ENCODE data around the gene PCOLCE2. TPM values are rescaled to one million over a fixed set of nuclear protein-coding genes. Genes with fewer than 3 reads are reported as not detected.

PCOLCE2 gene
- 2.6 to 9.3 TPM (median 2.7 TPM) in 3 replicates for total RNA-seq
- long read RNA-seq, transcript PCOLCE2-201 (9 exons, 2,021 nt): major isoform, 6 of 6 reads
- long read RNA-seq, partial matches to known transcripts: 0 of 6 reads
- long read RNA-seq, other reads (novel, unspliced or antisense): 0 of 6 reads

- TF ChIP-seq CTCF (IDR thresholded peaks at IDR 0.05): peak; percentile 42
- Mint-ChIP-seq H3K9me3 (ENCODE audit: low read depth) (no peaks in the 10 kb centered on the region), H3K27ac (ENCODE audit: unreplicated experiment) (peak within 1 kb of the TSS; percentile 17), H3K4me1 (ENCODE audit: low read depth) (peaks cover 15% of the 10 kb centered on the region), H3K4me3 (ENCODE audit: unreplicated experiment) (peak within 1 kb of the TSS; percentile 77), H3K36me3 (ENCODE audit: low read depth) (no peaks in the 10 kb centered on the region), H3K27me3 (ENCODE audit: low read depth) (no peaks in the 10 kb centered on the region)
- no peak for DNase-seq (ENCODE audit: low spot score)
Measured at GRCh38 chr3:142888481-142889211, at the start of gene PCOLCE2. TSS of gene PCOLCE2 (minus strand) at chr3:142889083. CDS start at chr3:142888896, 187 bp downstream.

GRCh38 chr3:142935963-142936362, 47.1 kb upstream of the PCOLCE2 start:
- no peaks in the 10 kb centered on the region for H3K36me3 Mint-ChIP-seq (ENCODE audit: low read depth)
- no peaks in the 10 kb centered on the region for H3K9me3 Mint-ChIP-seq (ENCODE audit: low read depth)
- DNase-seq (ENCODE audit: low spot score): no peak
- no peaks in the 10 kb centered on the region for H3K4me1 Mint-ChIP-seq (ENCODE audit: low read depth)
- no peak overlapping the region for H3K4me3 Mint-ChIP-seq (ENCODE audit: unreplicated experiment)
- H3K27me3 Mint-ChIP-seq (ENCODE audit: low read depth): no peaks in the 10 kb centered on the region
- no peak overlapping the region for H3K27ac Mint-ChIP-seq (ENCODE audit: unreplicated experiment)
- TF ChIP-seq CTCF (IDR thresholded peaks at IDR 0.05): no peak

GRCh38 chr3:142934887-142935269, 46.0 kb upstream of the PCOLCE2 start:
- DNase-seq (ENCODE audit: low spot score): no peak
- Mint-ChIP-seq H3K4me1 (ENCODE audit: low read depth) (no peaks in the 10 kb centered on the region), H3K27me3 (ENCODE audit: low read depth) (no peaks in the 10 kb centered on the region), H3K4me3 (ENCODE audit: unreplicated experiment) (no peak overlapping the region), H3K9me3 (ENCODE audit: low read depth) (no peaks in the 10 kb centered on the region), H3K27ac (ENCODE audit: unreplicated experiment) (no peak overlapping the region), H3K36me3 (ENCODE audit: low read depth) (no peaks in the 10 kb centered on the region)
- TF ChIP-seq CTCF (IDR thresholded peaks at IDR 0.05): no peak

- Mint-ChIP-seq H3K27me3 (ENCODE audit: low read depth) (no peaks in the 10 kb centered on the region), H3K9me3 (ENCODE audit: low read depth) (no peaks in the 10 kb centered on the region), H3K4me3 (ENCODE audit: unreplicated experiment) (no peak overlapping the region), H3K36me3 (ENCODE audit: low read depth) (no peaks in the 10 kb centered on the region), H3K27ac (ENCODE audit: unreplicated experiment) (no peak overlapping the region), H3K4me1 (ENCODE audit: low read depth) (no peaks in the 10 kb centered on the region)
- DNase-seq (ENCODE audit: low spot score): no peak
- no peak for TF ChIP-seq CTCF (IDR thresholded peaks at IDR 0.05)
Measured at GRCh38 chr3:142934128-142934886, 45.4 kb upstream of the PCOLCE2 start.

- DNase-seq (ENCODE audit: low spot score): no peak
- H3K4me3 Mint-ChIP-seq (ENCODE audit: unreplicated experiment): no peak overlapping the region
- no peaks in the 10 kb centered on the region for H3K9me3 Mint-ChIP-seq (ENCODE audit: low read depth)
- no peaks in the 10 kb centered on the region for H3K4me1 Mint-ChIP-seq (ENCODE audit: low read depth)
- H3K27ac Mint-ChIP-seq (ENCODE audit: unreplicated experiment): no peak overlapping the region
- TF ChIP-seq CTCF (IDR thresholded peaks at IDR 0.05): no peak
- H3K27me3 Mint-ChIP-seq (ENCODE audit: low read depth): peaks cover 2% of the 10 kb centered on the region
- no peaks in the 10 kb centered on the region for H3K36me3 Mint-ChIP-seq (ENCODE audit: low read depth)
Measured at GRCh38 chr3:142931222-142931621, 42.3 kb upstream of the PCOLCE2 start.
